Mesothelial cell of epicardium (in vitro differentiated cells): ENCODE data around the gene ACVR1. TPM values are rescaled to one million over a fixed set of nuclear protein-coding genes. Genes with fewer than 3 reads are reported as not detected.

ENCODE experiments used
- DNase-seq, 2 experiments: peaks; one replicate each; pipeline ENCODE4 v3.0.0; 2021; ENCODE audit warnings: low spot score in 2 of 2; ENCODE audit not compliant: unreplicated experiment in 2 of 2
- H3K27ac Mint-ChIP-seq: 2 replicates; pipeline ENCODE4 v1.8.0; 2021; ENCODE audit warnings: mixed read lengths
- H3K27me3 Mint-ChIP-seq: 2 replicates; pipeline ENCODE4 v1.8.0; 2021; ENCODE audit warnings: low read depth, mixed read lengths
- H3K36me3 Mint-ChIP-seq: 2 replicates; pipeline ENCODE4 v1.8.0; 2021; ENCODE audit warnings: mixed read lengths
- H3K4me1 Mint-ChIP-seq: 2 replicates; pipeline ENCODE4 v1.8.0; 2021; ENCODE audit warnings: mixed read lengths
- H3K4me3 Mint-ChIP-seq: 2 replicates; pipeline ENCODE4 v1.8.0; 2021; ENCODE audit warnings: mild to moderate bottlenecking, moderate library complexity, mixed read lengths
- H3K9me3 Mint-ChIP-seq: 2 replicates; pipeline ENCODE4 v1.8.0; 2021; ENCODE audit warnings: mixed read lengths
- CTCF ChIP-seq: fragments of 200-600 bp; sonication (generic); IDR thresholded peaks from one replicate; pipeline ENCODE4 v1.5.0; 2021; ENCODE audit warnings: antibody characterized with exemption; ENCODE audit not compliant: unreplicated experiment
- total RNA-seq: library from RNA; stranded (reverse); gene quantifications from 3 replicates; pipeline ENCODE4 v1.2.1, GENCODE V29; 2021

The ACVR1 gene
- total RNA-seq, 1 donor from 2014 or later = 27.5 TPM

GRCh38 chr2:157866202-157866601 is 9.9 kb downstream of the ACVR1 start:
- TF ChIP-seq CTCF = no peak
- Mint-ChIP-seq H3K27me3 (no peaks in the 10 kb centered on the region), H3K9me3 (no peaks in the 10 kb centered on the region), H3K4me3 (no peak overlapping the region), H3K36me3 (no peaks in the 10 kb centered on the region), H3K4me1 (peaks cover 12% of the 10 kb centered on the region), H3K27ac (peak overlapping the region; percentile 10)
- DNase-seq = no peak

GRCh38 chr2:157864857-157865430 is 11.2 kb downstream of the ACVR1 start:
- no peak for DNase-seq
- H3K27me3 Mint-ChIP-seq = no peaks in the 10 kb centered on the region
- H3K27ac Mint-ChIP-seq = no peak overlapping the region
- no peaks in the 10 kb centered on the region for H3K9me3 Mint-ChIP-seq
- no peak overlapping the region for H3K4me3 Mint-ChIP-seq
- TF ChIP-seq CTCF = no peak
- H3K4me1 Mint-ChIP-seq = peaks cover 12% of the 10 kb centered on the region
- no peaks in the 10 kb centered on the region for H3K36me3 Mint-ChIP-seq

- Mint-ChIP-seq H3K4me1 (no peaks in the 10 kb centered on the region), H3K27me3 (no peaks in the 10 kb centered on the region)
- TF ChIP-seq CTCF = no peak
Observed at GRCh38 chr2:157858846-157859245, 17.3 kb downstream of the ACVR1 start.

GRCh38 chr2:157857881-157858280 is 18.2 kb downstream of the ACVR1 start:
- Mint-ChIP-seq H3K4me1 (no peaks in the 10 kb centered on the region), H3K27ac (no peak overlapping the region), H3K9me3 (no peaks in the 10 kb centered on the region), H3K36me3 (peaks cover 6% of the 10 kb centered on the region), H3K27me3 (no peaks in the 10 kb centered on the region), H3K4me3 (no peak overlapping the region)
- DNase-seq = no peak
- TF ChIP-seq CTCF = no peak

More at GRCh38 chr2:157858846-157859245, 17.3 kb downstream of the ACVR1 start:
- Mint-ChIP-seq H3K4me3 (no peak overlapping the region), H3K27ac (no peak overlapping the region), H3K9me3 (no peaks in the 10 kb centered on the region), H3K36me3 (peaks cover 6% of the 10 kb centered on the region)
- no peak for DNase-seq

GRCh38 chr2:157856187-157856515 is 20.0 kb downstream of the ACVR1 start:
- Mint-ChIP-seq H3K27me3 (no peaks in the 10 kb centered on the region), H3K4me3 (no peak overlapping the region), H3K9me3 (no peaks in the 10 kb centered on the region), H3K27ac (peak overlapping the region; percentile 7), H3K36me3 (peaks cover 6% of the 10 kb centered on the region), H3K4me1 (no peaks in the 10 kb centered on the region)
- DNase-seq = no peak
- TF ChIP-seq CTCF = no peak

GRCh38 chr2:157853820-157854219 is 22.3 kb downstream of the ACVR1 start:
- no peak overlapping the region for H3K27ac Mint-ChIP-seq
- no peak for DNase-seq
- H3K4me1 Mint-ChIP-seq = no peaks in the 10 kb centered on the region
- no peak for TF ChIP-seq CTCF
- H3K27me3 Mint-ChIP-seq = no peaks in the 10 kb centered on the region
- no peak overlapping the region for H3K4me3 Mint-ChIP-seq
- peaks cover under 1% of the 10 kb centered on the region for H3K36me3 Mint-ChIP-seq
- no peaks in the 10 kb centered on the region for H3K9me3 Mint-ChIP-seq
